B cell (primary cell): Measurements from ENCODE around the gene PDX1. TPM values are rescaled to one million over a fixed set of nuclear protein-coding genes. Genes with fewer than 3 reads are reported as not detected.

ENCODE experiments used
- ATAC-seq: fragments of 200-7000 bp; cut with Tn5 transposase; one replicate; pipeline ENCODE4 v1.10.0; 2021; ENCODE audit warnings: low read depth, mild to moderate bottlenecking, moderate number of reproducible peaks, moderate library complexity
- CTCF ChIA-PET: fragments of 350-600 bp; sonication (Branson Sonifier 250); formaldehyde crosslinking; loops from one replicate; lab custom pipeline; 2021; ENCODE audit warnings: antibody characterized with exemption, inconsistent platforms; lab: Charles Lee
- POLR2A ChIA-PET: fragments of 350-600 bp; sonication (Branson Sonifier 250); formaldehyde crosslinking; loops from one replicate; lab custom pipeline; 2021; ENCODE audit warnings: antibody characterized with exemption; lab: Charles Lee
- DNase-seq: peaks from one replicate; pipeline ENCODE4 v3.0.0; 2013
- H2AFZ ChIP-seq: 2 replicates; pipeline ENCODE4 v1.6.1; 2012; ENCODE audit warnings: mild to moderate bottlenecking, low read depth, low read length; ENCODE audit not compliant: insufficient read depth, poor library complexity, severe bottlenecking
- H3K27ac ChIP-seq, 2 donors: 1 replicate in 1 of 2; 2 replicates in 1 of 2; pipeline ENCODE4 v1.5.1; 2012 to 2013; ENCODE audit warnings: low read length in 2 of 2, mild to moderate bottlenecking in 2 of 2, moderate library complexity in 1 of 2
- H3K27me3 ChIP-seq, 4 experiments: fragments of 200-600 bp in 1 of 4; sonication (generic) in 1 of 4; replicated peaks in 1 of 4; 1 replicate in 2 of 4; 2 replicates in 2 of 4; pipeline versions ENCODE4 v1.6.1 to v1.7.0; 2013 to 2016; ENCODE audit warnings: low read length in 3 of 4, mild to moderate bottlenecking in 2 of 4, mixed read lengths in 1 of 4, moderate library complexity in 1 of 4; ENCODE audit not compliant: insufficient read depth in 4 of 4, control insufficient read depth in 3 of 4; ENCODE audit errors: control extremely low read depth in 1 of 4
- H3K36me3 ChIP-seq, 2 experiments: replicated peaks in 1 of 2; 1 replicate in 1 of 2; 2 replicates in 1 of 2; pipeline versions ENCODE4 v1.6.1 to v1.7.1; 2013; ENCODE audit warnings: low read length in 1 of 2; ENCODE audit not compliant: insufficient read depth in 2 of 2, control insufficient read depth in 1 of 2; ENCODE audit errors: control extremely low read depth in 1 of 2, extremely low read depth in 1 of 2
- H3K4me1 ChIP-seq, 2 donors: fragments of 200-600 bp in 1 of 2; sonication (generic) in 1 of 2; 1 replicate in 1 of 2; 2 replicates in 1 of 2; pipeline versions ENCODE4 v1.5.1 to v1.6.1; 2013 to 2017; ENCODE audit warnings: low read length in 2 of 2; ENCODE audit not compliant: control insufficient read depth in 2 of 2, insufficient read depth in 2 of 2
- H3K4me2 ChIP-seq: replicated peaks from 2 replicates; pipeline ENCODE3; 2012; ENCODE audit warnings: mild to moderate bottlenecking, low read depth, low read length; ENCODE audit not compliant: poor library complexity, severe bottlenecking
- H3K4me3 ChIP-seq, 5 experiments: fragments of 200-600 bp in 1 of 5; sonication (generic) in 1 of 5; 1 replicate in 3 of 5; 2 replicates in 2 of 5; pipeline versions ENCODE4 v1.5.1 to v1.7.0; 2011 to 2016; ENCODE audit warnings: low read length in 4 of 5, mild to moderate bottlenecking in 4 of 5, low read depth in 2 of 5, control low read depth in 1 of 5, moderate library complexity in 1 of 5; ENCODE audit not compliant: insufficient read depth in 1 of 5; ENCODE audit errors: control extremely low read depth in 1 of 5, extremely low read depth in 1 of 5
- H3K79me2 ChIP-seq: fragments of 200-600 bp; sonication (generic); one replicate; pipeline ENCODE4 v1.6.0; 2016; ENCODE audit warnings: low read length; ENCODE audit not compliant: control insufficient read depth, insufficient read depth
- H3K9ac ChIP-seq: fragments of 200-600 bp; sonication (generic); 2 replicates; pipeline ENCODE4 v1.6.1; 2017; ENCODE audit warnings: mild to moderate bottlenecking, low read length, moderate library complexity
- H3K9me3 ChIP-seq, 3 donors: one replicate each; pipeline versions ENCODE4 v1.6.1 to v1.7.1; 2013; ENCODE audit warnings: low read length in 2 of 3; ENCODE audit not compliant: control insufficient read depth in 2 of 3, insufficient read depth in 1 of 3; ENCODE audit errors: control extremely low read depth in 1 of 3
- H4K20me1 ChIP-seq: 2 replicates; pipeline ENCODE4 v1.6.0; 2012; ENCODE audit warnings: mild to moderate bottlenecking, low read length; ENCODE audit not compliant: insufficient read depth, control insufficient read depth, poor library complexity, severe bottlenecking
- H3K27ac Mint-ChIP-seq: one replicate; pipeline ENCODE4 v1.8.0; 2021; ENCODE audit warnings: mixed read lengths
- H3K27me3 Mint-ChIP-seq: one replicate; pipeline ENCODE4 v1.8.0; 2021; ENCODE audit warnings: mixed read lengths
- H3K4me1 Mint-ChIP-seq: one replicate; pipeline ENCODE4 v1.8.0; 2021; ENCODE audit warnings: mixed read lengths
- H3K4me3 Mint-ChIP-seq: one replicate; pipeline ENCODE4 v1.8.0; 2021; ENCODE audit warnings: mixed read lengths
- H3K9me3 Mint-ChIP-seq: one replicate; pipeline ENCODE4 v1.8.0; 2022; ENCODE audit warnings: mixed read lengths; ENCODE audit not compliant: insufficient read depth
- EZH2 ChIP-seq: IDR thresholded peaks from 2 replicates; pipeline ENCODE4 v1.6.1; 2012; ENCODE audit warnings: borderline replicate concordance, low read depth, mild to moderate bottlenecking, moderate library complexity, low read length; ENCODE audit not compliant: insufficient read depth, poor library complexity, severe bottlenecking
- WGBS: methylation state at CpG from one replicate; pipeline ENCODE4 v1.1.5; 2013; ENCODE audit warnings: missing lambda C conversion rate; ENCODE audit not compliant: insufficient coverage; 5-methylcytosine and 5-hydroxymethylcytosine counted together
- intact Hi-C: fragments of 100-400 bp; cut with micrococcal nuclease; formaldehyde crosslinking; loops from one replicate; pipeline ENCODE4 v1.10.0; 2022
- polyA plus RNA-seq: library from polyadenylated mRNA; depleted of rRNA; stranded (reverse); fragments of >200 nt; gene quantifications from 2 replicates; pipeline ENCODE4 v1.2.3, GENCODE V29; 2012
- total RNA-seq, 2 donors: library from RNA; stranded (reverse); fragments of 120-200 nt in 1 of 2; gene quantifications; 1 replicate in 1 of 2; 2 replicates in 1 of 2; pipeline versions ENCODE4 v1.2.3 to v1.2.4, GENCODE V29; 2013 to 2022
- TF ChIP-seq, protein P1 (sequence below): fragments of 200-600 bp; IDR thresholded peaks from one replicate; pipeline ENCODE4 v1.8.0; 2022; ENCODE audit warnings: antibody characterized with exemption, mild to moderate bottlenecking

Gene PDX1
- total and polyA plus RNA-seq, 2 donors (not counting 1 experiment from before 2014, with no cell fraction given), result not detected

DNA sequence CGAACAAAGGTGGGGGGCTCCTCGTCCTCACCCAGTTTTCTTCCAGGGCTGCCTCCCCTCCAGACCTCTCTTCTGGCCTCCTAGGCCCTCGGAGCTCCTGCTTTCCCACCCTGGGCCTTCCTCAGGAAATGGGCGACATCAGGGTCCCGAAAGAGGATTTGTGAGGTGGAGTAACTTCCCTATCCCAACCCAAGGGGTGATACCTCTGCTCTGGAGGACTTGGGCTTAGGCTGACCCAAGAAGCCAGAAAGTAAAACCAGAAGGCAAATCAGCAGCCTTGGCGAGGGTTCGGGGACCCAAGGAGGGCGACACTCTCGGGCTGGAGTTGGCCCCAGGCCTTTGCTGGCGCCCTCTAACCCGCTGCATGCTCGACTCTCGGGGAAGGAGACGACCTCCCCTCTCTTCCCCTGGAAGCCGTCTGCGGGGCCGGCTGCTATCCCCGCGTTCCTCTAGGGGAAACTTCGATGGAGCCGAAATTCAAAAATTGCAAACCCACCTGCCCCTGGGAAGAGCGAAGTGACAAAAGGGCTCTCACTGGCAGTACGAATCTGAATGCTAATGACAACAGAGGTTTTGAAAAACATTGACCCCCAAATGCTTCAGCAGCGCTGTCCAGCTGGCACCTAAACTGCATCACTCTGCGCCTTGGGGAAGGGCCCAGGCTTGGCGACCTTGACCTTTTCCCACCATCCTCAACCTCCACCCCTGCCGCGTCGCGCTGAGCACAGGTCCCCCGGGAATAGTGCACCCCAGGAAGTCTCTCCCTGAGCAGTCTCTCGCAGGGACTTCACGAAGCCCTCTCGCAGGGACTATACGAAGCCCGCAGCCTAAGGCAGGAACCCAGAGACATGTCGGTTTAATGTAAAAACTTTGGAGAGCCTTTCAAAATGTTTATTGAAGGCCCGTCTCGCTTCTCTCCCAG, 2.4 kb downstream of the PDX1 start:
- intact Hi-C loops, result loop anchor here (5.0 kb wide), 3 partner anchors 45 to 215 kb away; partner anchors contain the start of genes CDX2, GSX1 and PAN3

More for the DNA sequence above, 2.4 kb downstream of the PDX1 start:
- POLR2A ChIA-PET, result no interaction called here
- Mint-ChIP-seq H3K4me3 (peak overlapping the region; percentile 55), H3K27ac (peak overlapping the region; percentile 53), H3K27me3 (peaks cover 72% of the 10 kb centered on the region), H3K4me1 (peaks cover 51% of the 10 kb centered on the region), H3K9me3 (peaks cover 4% of the 10 kb centered on the region)
- no peak for TF ChIP-seq EZH2
- TF ChIP-seq, protein P1, sequence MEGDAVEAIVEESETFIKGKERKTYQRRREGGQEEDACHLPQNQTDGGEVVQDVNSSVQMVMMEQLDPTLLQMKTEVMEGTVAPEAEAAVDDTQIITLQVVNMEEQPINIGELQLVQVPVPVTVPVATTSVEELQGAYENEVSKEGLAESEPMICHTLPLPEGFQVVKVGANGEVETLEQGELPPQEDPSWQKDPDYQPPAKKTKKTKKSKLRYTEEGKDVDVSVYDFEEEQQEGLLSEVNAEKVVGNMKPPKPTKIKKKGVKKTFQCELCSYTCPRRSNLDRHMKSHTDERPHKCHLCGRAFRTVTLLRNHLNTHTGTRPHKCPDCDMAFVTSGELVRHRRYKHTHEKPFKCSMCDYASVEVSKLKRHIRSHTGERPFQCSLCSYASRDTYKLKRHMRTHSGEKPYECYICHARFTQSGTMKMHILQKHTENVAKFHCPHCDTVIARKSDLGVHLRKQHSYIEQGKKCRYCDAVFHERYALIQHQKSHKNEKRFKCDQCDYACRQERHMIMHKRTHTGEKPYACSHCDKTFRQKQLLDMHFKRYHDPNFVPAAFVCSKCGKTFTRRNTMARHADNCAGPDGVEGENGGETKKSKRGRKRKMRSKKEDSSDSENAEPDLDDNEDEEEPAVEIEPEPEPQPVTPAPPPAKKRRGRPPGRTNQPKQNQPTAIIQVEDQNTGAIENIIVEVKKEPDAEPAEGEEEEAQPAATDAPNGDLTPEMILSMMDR, result no peak
- H3K4me2 ChIP-seq, result peak overlapping the region; percentile 87
- H2AFZ ChIP-seq, result no peak overlapping the region
- 9% methylated on average over 31 of the region's 39 CpGs for WGBS
- no peak for ATAC-seq
- H3K4me3 ChIP-seq, result no peak overlapping the region
- no peaks in the 10 kb centered on the region for H3K79me2 ChIP-seq
- no peaks in the 10 kb centered on the region for H3K36me3 ChIP-seq
- DNase-seq, result peak; percentile 52
- CTCF ChIA-PET, result interaction anchor here (3.4 kb wide), 1 partner anchor 32 kb away, joined by 12 read pairs; no protein-coding TSS in a partner anchor
- H3K9me3 ChIP-seq, result peaks cover 0 to 86% (median 26%) of the 10 kb centered on the region in 3 donors
- peaks cover 62 to 89% of the 10 kb centered on the region in 2 donors for H3K4me1 ChIP-seq
- H4K20me1 ChIP-seq, result no peaks in the 10 kb centered on the region
- peaks cover 0 to 98% (median 79%) of the 10 kb centered on the region in 4 experiments for H3K27me3 ChIP-seq
- peak overlapping the region; percentile 59 for H3K9ac ChIP-seq
- no peak overlapping the region for H3K27ac ChIP-seq
